CD4-positive, alpha-beta T cell (primary cell): Measurements from ENCODE around the gene NUDT21. TPM values are rescaled to one million over a fixed set of nuclear protein-coding genes. Genes with fewer than 3 reads are reported as not detected.
A peak's percentile ranks its signal among the peaks of the same experiment; 100 is the strongest.

ENCODE experiments used
- ATAC-seq: fragments of 200-7000 bp; cut with Tn5 transposase; one replicate; pipeline ENCODE4 v1.10.0; 2022; ENCODE audit warnings: mild to moderate bottlenecking; ENCODE audit not compliant: poor library complexity
- CTCF ChIA-PET: fragments of 350-600 bp; sonication (Branson Sonifier 250); formaldehyde crosslinking; loops from one replicate; lab custom pipeline; 2021; ENCODE audit warnings: antibody characterized with exemption, inconsistent platforms; lab: Charles Lee
- POLR2A ChIA-PET: fragments of 350-600 bp; sonication (Branson Sonifier 250); formaldehyde crosslinking; loops from one replicate; lab custom pipeline; 2021; ENCODE audit warnings: antibody characterized with exemption, inconsistent platforms; lab: Charles Lee
- DNase-seq, 14 experiments: peaks; one replicate each; pipeline ENCODE4 v3.0.0-alpha.2; 2013 to 2020; ENCODE audit warnings: mixed read lengths in 2 of 14
- H3K27ac ChIP-seq, 2 donors: one replicate each; pipeline versions ENCODE4 v1.5.1 to v1.7.0; 2013; ENCODE audit warnings: low read length in 2 of 2, low read depth in 1 of 2, mild to moderate bottlenecking in 1 of 2
- H3K27me3 ChIP-seq, 2 experiments: 1 replicate in 1 of 2; 2 replicates in 1 of 2; pipeline versions ENCODE4 v1.6.1 to v1.7.0; 2013; ENCODE audit warnings: low read length in 2 of 2, control low read depth in 1 of 2, mild to moderate bottlenecking in 1 of 2, moderate library complexity in 1 of 2; ENCODE audit not compliant: insufficient read depth in 2 of 2, control insufficient read depth in 1 of 2
- H3K36me3 ChIP-seq: one replicate; pipeline ENCODE4 v1.6.1; 2013; ENCODE audit warnings: low read length, control low read depth; ENCODE audit not compliant: insufficient read depth
- H3K4me1 ChIP-seq: one replicate; pipeline ENCODE4 v1.6.1; 2013; ENCODE audit warnings: low read length, control low read depth; ENCODE audit not compliant: insufficient read depth
- H3K4me3 ChIP-seq: one replicate; pipeline ENCODE4 v1.5.1; 2013; ENCODE audit warnings: mild to moderate bottlenecking, low read length, moderate library complexity
- H3K9me3 ChIP-seq, 2 experiments: 1 replicate in 1 of 2; 2 replicates in 1 of 2; pipeline versions ENCODE4 v1.6.1 to v1.7.0; 2013; ENCODE audit warnings: low read length in 2 of 2, mild to moderate bottlenecking in 2 of 2, control low read depth in 1 of 2, moderate library complexity in 1 of 2; ENCODE audit not compliant: control insufficient read depth in 1 of 2, insufficient read depth in 1 of 2
- H3K27ac Mint-ChIP-seq: one replicate; pipeline ENCODE4 v1.8.0; 2020; ENCODE audit warnings: mixed read lengths
- H3K27me3 Mint-ChIP-seq: one replicate; pipeline ENCODE4 v1.8.0; 2021; ENCODE audit warnings: mixed read lengths
- H3K36me3 Mint-ChIP-seq: one replicate; pipeline ENCODE4 v1.8.0; 2021; ENCODE audit warnings: low read depth, mixed read lengths
- H3K4me1 Mint-ChIP-seq: one replicate; pipeline ENCODE4 v1.8.0; 2021; ENCODE audit warnings: low read depth, mixed read lengths
- H3K4me3 Mint-ChIP-seq: one replicate; pipeline ENCODE4 v1.8.0; 2020; ENCODE audit warnings: mild to moderate bottlenecking, mixed read lengths
- H3K9me3 Mint-ChIP-seq: one replicate; pipeline ENCODE4 v1.8.0; 2020; ENCODE audit warnings: mixed read lengths
- intact Hi-C, 2 experiments: fragments of 100-400 bp; cut with DNase I in 1 of 2; cut with micrococcal nuclease in 1 of 2; formaldehyde crosslinking; loops; one replicate each; pipeline versions ENCODE4 v1.15.1 to v1.9.0; 2023 to 2025; cut with DNase I, micrococcal nuclease
- total RNA-seq, 174 experiments: library from RNA in 2 of 174; stranded (reverse) in 2 of 174; gene quantifications; one replicate each; pipeline ENCODE4 v1.2.3 and lab custom pipeline; 2021 to 2026
- TF ChIP-seq, protein P1 (sequence below): fragments of 200-600 bp; IDR thresholded peaks from one replicate; pipeline ENCODE4 v1.8.0; 2022; ENCODE audit warnings: antibody characterized with exemption, mild to moderate bottlenecking

The NUDT21 gene
- total RNA-seq, 2 experiments from 2014 or later = 89.6 to 96.6 TPM

DNA sequence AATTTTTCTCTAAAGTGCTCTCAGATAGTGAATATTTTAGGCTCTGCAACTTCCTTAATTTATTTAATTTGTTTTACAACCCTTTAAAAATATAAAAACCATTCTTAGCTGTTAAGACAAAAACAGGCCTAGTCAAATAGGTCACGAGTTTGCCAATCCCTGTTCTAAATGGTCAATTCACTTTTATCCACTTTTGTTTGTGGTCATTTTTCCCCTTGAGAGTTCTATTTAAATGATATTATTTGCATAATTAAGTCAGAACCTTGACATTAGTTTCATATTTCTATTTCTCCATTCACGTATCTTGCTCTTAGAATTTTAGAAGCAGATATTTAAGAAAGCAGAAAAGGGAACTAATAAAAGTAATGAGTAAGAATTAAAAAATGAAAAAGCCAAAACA is 29.8 kb downstream of the NUDT21 start:
- H3K27ac Mint-ChIP-seq = no peak overlapping the region
- CTCF ChIA-PET = no interaction called here

DNA sequence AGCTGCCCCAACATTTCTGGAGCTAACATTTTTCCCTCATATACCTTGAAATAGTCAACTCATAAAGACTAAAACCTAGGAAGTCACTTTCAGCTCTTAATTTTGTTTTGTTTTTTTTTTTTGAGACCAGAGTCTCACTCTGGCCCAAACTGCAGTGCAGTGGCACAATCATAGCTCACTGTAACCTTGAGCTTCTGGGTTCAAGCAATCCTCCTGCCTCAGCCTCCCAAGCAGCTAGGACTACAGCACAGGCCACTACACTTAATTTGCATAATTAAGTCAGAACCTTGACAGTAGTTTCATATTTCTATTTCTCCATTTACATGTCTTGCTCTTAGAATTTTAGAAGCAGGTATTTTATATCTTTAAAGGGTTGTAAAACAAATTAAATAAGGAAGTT is 30.5 kb downstream of the NUDT21 start:
- Mint-ChIP-seq H3K4me1 (peaks cover 52% of the 10 kb centered on the region), H3K4me3 (no peak overlapping the region), H3K27ac (no peak overlapping the region), H3K27me3 (no peaks in the 10 kb centered on the region), H3K9me3 (no peaks in the 10 kb centered on the region), H3K36me3 (peaks cover 4% of the 10 kb centered on the region)
- no peak for ATAC-seq
- Histone ChIP-seq H3K27me3 (no peaks in the 10 kb centered on the region), H3K9me3 (no peaks in the 10 kb centered on the region), H3K4me1 (peaks cover 19% of the 10 kb centered on the region), H3K4me3 (no peak overlapping the region), H3K27ac (no peak overlapping the region), H3K36me3 (no peaks in the 10 kb centered on the region)
- intact Hi-C loops = loop anchor here in 1 of 2 experiments (10.0 kb wide), 2 partner anchors 226 to 284 kb away; partner anchors contain the start of gene GNAO1
- TF ChIP-seq, protein P1, sequence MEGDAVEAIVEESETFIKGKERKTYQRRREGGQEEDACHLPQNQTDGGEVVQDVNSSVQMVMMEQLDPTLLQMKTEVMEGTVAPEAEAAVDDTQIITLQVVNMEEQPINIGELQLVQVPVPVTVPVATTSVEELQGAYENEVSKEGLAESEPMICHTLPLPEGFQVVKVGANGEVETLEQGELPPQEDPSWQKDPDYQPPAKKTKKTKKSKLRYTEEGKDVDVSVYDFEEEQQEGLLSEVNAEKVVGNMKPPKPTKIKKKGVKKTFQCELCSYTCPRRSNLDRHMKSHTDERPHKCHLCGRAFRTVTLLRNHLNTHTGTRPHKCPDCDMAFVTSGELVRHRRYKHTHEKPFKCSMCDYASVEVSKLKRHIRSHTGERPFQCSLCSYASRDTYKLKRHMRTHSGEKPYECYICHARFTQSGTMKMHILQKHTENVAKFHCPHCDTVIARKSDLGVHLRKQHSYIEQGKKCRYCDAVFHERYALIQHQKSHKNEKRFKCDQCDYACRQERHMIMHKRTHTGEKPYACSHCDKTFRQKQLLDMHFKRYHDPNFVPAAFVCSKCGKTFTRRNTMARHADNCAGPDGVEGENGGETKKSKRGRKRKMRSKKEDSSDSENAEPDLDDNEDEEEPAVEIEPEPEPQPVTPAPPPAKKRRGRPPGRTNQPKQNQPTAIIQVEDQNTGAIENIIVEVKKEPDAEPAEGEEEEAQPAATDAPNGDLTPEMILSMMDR = no peak
- ChIA-PET CTCF (no interaction called here), POLR2A (interaction anchor here (1.1 kb wide), 1 partner anchor 31 kb away, joined by 4 read pairs; the partner anchor contains the start of genes NUDT21 and OGFOD1)
- DNase-seq = no peak

More for the DNA sequence above, 29.8 kb downstream of the NUDT21 start:
- peaks cover 51% of the 10 kb centered on the region for H3K4me1 Mint-ChIP-seq
- no peak overlapping the region for H3K27ac ChIP-seq
- no peak overlapping the region for H3K4me3 Mint-ChIP-seq
- H3K36me3 ChIP-seq = no peaks in the 10 kb centered on the region
- POLR2A ChIA-PET = interaction anchor here (1.1 kb wide), 1 partner anchor 30 kb away, joined by 4 read pairs; the partner anchor contains the start of genes NUDT21 and OGFOD1
- ATAC-seq (no peak), DNase-seq (no peak)
- H3K27me3 Mint-ChIP-seq = no peaks in the 10 kb centered on the region
- peaks cover 9% of the 10 kb centered on the region for H3K36me3 Mint-ChIP-seq
- no peaks in the 10 kb centered on the region for H3K27me3 ChIP-seq
- TF ChIP-seq, protein P1 = no peak
- no peaks in the 10 kb centered on the region for H3K9me3 ChIP-seq
- intact Hi-C loops = loop anchor here in 1 of 2 experiments (10.0 kb wide), 2 partner anchors 227 to 283 kb away; partner anchors contain the start of gene GNAO1
- H3K4me3 ChIP-seq = no peak overlapping the region
- H3K9me3 Mint-ChIP-seq = no peaks in the 10 kb centered on the region
- H3K4me1 ChIP-seq = peaks cover 21% of the 10 kb centered on the region

DNA sequence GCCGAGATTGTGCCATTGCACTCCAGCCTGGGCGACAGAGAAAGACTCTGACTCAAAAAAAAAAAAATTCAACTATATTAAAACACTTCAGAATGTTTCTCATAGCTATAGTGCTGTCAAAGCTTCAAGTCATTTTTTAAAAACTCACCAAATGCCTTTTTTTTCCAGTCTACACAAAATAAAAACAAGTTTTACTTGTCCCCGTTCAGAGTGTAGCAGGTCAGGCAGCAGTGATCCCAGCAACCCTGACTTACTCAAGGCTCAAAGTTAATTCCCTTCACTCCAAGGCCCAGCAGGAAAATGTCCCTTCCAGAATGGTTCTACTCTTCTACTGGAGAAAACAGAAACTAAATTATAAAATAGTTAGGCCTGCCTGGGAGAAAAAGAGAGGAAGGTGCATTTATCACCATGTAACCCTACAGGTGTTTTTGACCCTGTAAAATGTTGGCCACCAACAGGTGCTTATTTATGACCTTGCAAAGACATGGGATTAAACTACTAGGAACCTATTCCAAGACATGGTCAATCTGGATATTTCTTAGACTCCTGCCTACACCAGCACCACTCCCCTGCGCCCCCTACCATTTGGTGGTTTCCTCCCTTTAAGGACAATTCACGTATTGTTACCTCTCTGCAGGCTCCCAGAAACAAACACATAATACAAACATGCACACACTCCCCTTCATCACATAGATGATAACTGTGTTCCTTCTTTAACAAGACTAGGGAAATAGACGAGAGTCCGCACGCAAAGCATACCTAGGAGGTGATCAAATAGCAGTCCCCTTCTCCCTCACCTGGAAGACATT is 31.2 kb downstream of the NUDT21 start:
- intact Hi-C loops = loop anchor here in 1 of 2 experiments (10.0 kb wide), 2 partner anchors 225 to 285 kb away; partner anchors contain the start of gene GNAO1
- H3K27ac Mint-ChIP-seq = no peak overlapping the region

More for the DNA sequence above, 31.2 kb downstream of the NUDT21 start:
- Mint-ChIP-seq H3K27me3 (no peaks in the 10 kb centered on the region), H3K9me3 (no peaks in the 10 kb centered on the region), H3K4me1 (peaks cover 58% of the 10 kb centered on the region), H3K36me3 (peaks cover 4% of the 10 kb centered on the region), H3K4me3 (peak overlapping the region; percentile 46)
- TF ChIP-seq, protein P1 = no peak
- H3K9me3 ChIP-seq = no peaks in the 10 kb centered on the region
- CTCF ChIA-PET = no interaction called here
- H3K4me3 ChIP-seq = no peak overlapping the region
- ATAC-seq (no peak), DNase-seq (no peak)
- POLR2A ChIA-PET = no interaction called here
- peaks cover 18% of the 10 kb centered on the region for H3K4me1 ChIP-seq
- H3K27me3 ChIP-seq = no peaks in the 10 kb centered on the region
- H3K27ac ChIP-seq = no peak overlapping the region
- no peaks in the 10 kb centered on the region for H3K36me3 ChIP-seq
